Sigmoid colon (tissue), 7 donors: Measurements from ENCODE around the gene MRPL54. TPM values are rescaled to one million over a fixed set of nuclear protein-coding genes. Genes with fewer than 3 reads are reported as not detected.

Experiments used
- DNase-seq: peaks from one replicate; pipeline ENCODE4 v3.0.0-alpha.2; 2019
- H3K27ac ChIP-seq, 4 donors: fragments of 200-600 bp; sonication (generic); one replicate each; pipeline ENCODE4 v1.5.1; 2016 to 2019; ENCODE audit warnings: mild to moderate bottlenecking in 1 of 4
- H3K27me3 ChIP-seq, 3 donors: fragments of 200-600 bp; sonication (generic); one replicate each; pipeline ENCODE4 v1.5.1; 2019; ENCODE audit warnings: mild to moderate bottlenecking in 1 of 3
- H3K36me3 ChIP-seq, 4 donors: fragments of 200-600 bp; sonication (generic); one replicate each; pipeline ENCODE4 v1.5.1; 2016 to 2019
- H3K4me1 ChIP-seq, 4 donors: fragments of 200-600 bp; sonication (generic); one replicate each; pipeline ENCODE4 v1.5.1; 2017 to 2019
- H3K4me3 ChIP-seq, 4 donors: fragments of 200-600 bp; sonication (generic); one replicate each; pipeline ENCODE4 v1.5.1; 2017 to 2019; ENCODE audit warnings: mild to moderate bottlenecking in 2 of 4, moderate library complexity in 1 of 4
- H3K9me3 ChIP-seq, 4 donors: fragments of 200-600 bp in 3 of 4; sonication (generic) in 3 of 4; one replicate each; pipeline versions ENCODE4 v1.5.1 to v1.6.1; 2013 to 2019
- CTCF ChIP-seq, 4 experiments: fragments of 450-650 bp in 3 of 4; fragments of 200-600 bp in 1 of 4; IDR thresholded peaks; one replicate each; pipeline ENCODE4 v1.5.1; 2016 to 2019; ENCODE audit warnings: antibody characterized with exemption in 4 of 4, mild to moderate bottlenecking in 3 of 4, moderate library complexity in 2 of 4
- EP300 ChIP-seq, 4 donors: sonication (generic); formaldehyde crosslinking; IDR thresholded peaks; one replicate each; pipeline ENCODE4 v1.6.1; 2017; ENCODE audit warnings: antibody characterized with exemption in 4 of 4
- POLR2A ChIP-seq, 2 donors: fragments of 450-650 bp; IDR thresholded peaks; one replicate each; pipeline ENCODE4 v1.6.1; 2016; ENCODE audit warnings: antibody characterized with exemption in 2 of 2, mild to moderate bottlenecking in 2 of 2, moderate library complexity in 2 of 2
- POLR2AphosphoS5 ChIP-seq, 4 donors: sonication (generic); formaldehyde crosslinking; IDR thresholded peaks; one replicate each; pipeline ENCODE4 v1.6.1; 2017; ENCODE audit warnings: antibody characterized with exemption in 4 of 4
- WGBS, 2 donors: extraction: QIAGEN DNeasy Blood & Tissue Kit; methylation state at CpG; one replicate each; pipeline ENCODE4 v1.1.7; 2013; 5-methylcytosine and 5-hydroxymethylcytosine counted together
- intact Hi-C: fragments of 100-400 bp; cut with DNase I; formaldehyde crosslinking; loops from one replicate; pipeline ENCODE4 v1.15.1; 2023
- polyA plus RNA-seq, 3 donors: library from polyadenylated mRNA; stranded (reverse); fragments of 200-250 nt; gene quantifications; one replicate each; pipeline ENCODE4 v1.2.3, GENCODE V29; 2013
- total RNA-seq, 4 donors: library from RNA; depleted of rRNA; stranded (reverse); fragments of >200 nt; gene quantifications; one replicate each; pipeline ENCODE4 v1.1.0, GENCODE V29; 2016
- donor health status: healthy with polysubstance abuse.
- donor health status: Bipolar disorder and iron deficiency.
- donor health status: healthy.

MRPL54 gene
- total and polyA plus RNA-seq, 7 donors: 80.6 to 185 (median 105) TPM

- DNase-seq: no peak
- Histone ChIP-seq H3K4me3 (no peak overlapping the region), H3K27me3 (peaks cover 33 to 52% (median 39%) of the 10 kb centered on the region in 3 donors), H3K9me3 (peaks cover 0 to 3% (median 0%) of the 10 kb centered on the region in 4 donors), H3K36me3 (no peaks in the 10 kb centered on the region), H3K27ac (no peak overlapping the region), H3K4me1 (peaks cover 0 to 18% (median 17%) of the 10 kb centered on the region in 4 donors)
- TF ChIP-seq POLR2A (IDR thresholded peaks at IDR 0.05) (no peak), EP300 (IDR thresholded peaks at IDR 0.05) (no peak), POLR2AphosphoS5 (IDR thresholded peaks at IDR 0.05) (no peak), CTCF (IDR thresholded peaks at IDR 0.05) (no peak)
- WGBS, 2 donors: 58 to 74% methylated on average over 3 of the region's 3 CpGs
- intact Hi-C loops: no loop called here
These were observed 37.4 kb upstream of the MRPL54 start for GRCh38 chr19:3725121-3725520.

DNA sequence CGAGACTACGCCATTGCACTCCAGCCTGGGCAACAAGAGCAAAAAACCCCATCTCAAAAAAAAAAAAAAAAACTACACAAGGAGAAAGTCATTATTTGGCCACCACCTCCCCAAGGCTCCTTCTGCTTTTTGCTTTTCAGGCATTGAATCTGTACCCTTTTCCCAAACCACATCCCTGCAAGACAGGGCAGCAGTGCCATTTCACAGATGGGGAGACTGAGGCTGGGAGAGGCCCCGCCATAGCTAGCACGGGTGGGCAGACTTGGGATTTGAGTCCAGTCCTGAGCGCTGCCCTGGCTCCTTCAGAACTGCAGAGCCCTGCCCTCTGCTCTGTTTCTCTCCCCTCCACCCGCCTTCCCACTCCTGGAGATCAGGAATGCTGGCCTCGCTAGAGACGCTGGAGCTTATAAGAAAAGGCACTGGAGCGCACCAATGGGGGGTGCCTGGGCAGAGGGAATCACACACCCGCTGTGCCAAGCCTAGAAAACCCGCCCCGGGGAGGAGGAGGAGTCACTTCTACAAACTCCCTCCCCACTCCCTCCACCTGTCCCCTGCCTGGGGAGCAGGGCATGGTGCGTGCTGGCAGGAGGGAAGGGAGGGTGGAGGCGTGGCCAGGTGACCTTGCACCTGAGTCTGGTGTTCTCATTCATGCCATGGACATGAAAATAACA is 36.7 kb upstream of the MRPL54 start:
- TF ChIP-seq EP300 (IDR thresholded peaks at IDR 0.05) (no peak), POLR2AphosphoS5 (IDR thresholded peaks at IDR 0.05) (no peak), POLR2A (IDR thresholded peaks at IDR 0.05) (no peak), CTCF (IDR thresholded peaks at IDR 0.05) (no peak)
- no peaks in the 10 kb centered on the region for H3K36me3 ChIP-seq
- 16 to 29% methylated on average over 14 of the region's 14 CpGs for WGBS, 2 donors

GRCh38 chr19:3730457-3730958 is 32.0 kb upstream of the MRPL54 start:
- Histone ChIP-seq H3K27ac (no peak overlapping the region), H3K36me3 (no peaks in the 10 kb centered on the region), H3K9me3 (peaks cover 0 to 3% (median 0%) of the 10 kb centered on the region in 4 donors), H3K27me3 (peaks cover 0 to 7% (median 0%) of the 10 kb centered on the region in 3 donors), H3K4me1 (no peaks in the 10 kb centered on the region), H3K4me3 (no peak overlapping the region)
- TF ChIP-seq POLR2A (IDR thresholded peaks at IDR 0.05) (no peak), EP300 (IDR thresholded peaks at IDR 0.05) (no peak), CTCF (IDR thresholded peaks at IDR 0.05) (no peak), POLR2AphosphoS5 (IDR thresholded peaks at IDR 0.05) (no peak)
- WGBS, 2 donors: 93 to 96% methylated on average over 32 of the region's 32 CpGs
- no peak for DNase-seq
- intact Hi-C loops: no loop called here

More for the DNA sequence above, 36.7 kb upstream of the MRPL54 start:
- DNase-seq: no peak
- H3K4me3 ChIP-seq: no peak overlapping the region
- H3K4me1 ChIP-seq: peaks cover 0 to 18% (median 17%) of the 10 kb centered on the region in 4 donors
- peaks cover 27 to 46% (median 33%) of the 10 kb centered on the region in 3 donors for H3K27me3 ChIP-seq
- intact Hi-C loops: no loop called here
- no peak overlapping the region for H3K27ac ChIP-seq
- peaks cover 0 to 3% (median 0%) of the 10 kb centered on the region in 4 donors for H3K9me3 ChIP-seq

DNA sequence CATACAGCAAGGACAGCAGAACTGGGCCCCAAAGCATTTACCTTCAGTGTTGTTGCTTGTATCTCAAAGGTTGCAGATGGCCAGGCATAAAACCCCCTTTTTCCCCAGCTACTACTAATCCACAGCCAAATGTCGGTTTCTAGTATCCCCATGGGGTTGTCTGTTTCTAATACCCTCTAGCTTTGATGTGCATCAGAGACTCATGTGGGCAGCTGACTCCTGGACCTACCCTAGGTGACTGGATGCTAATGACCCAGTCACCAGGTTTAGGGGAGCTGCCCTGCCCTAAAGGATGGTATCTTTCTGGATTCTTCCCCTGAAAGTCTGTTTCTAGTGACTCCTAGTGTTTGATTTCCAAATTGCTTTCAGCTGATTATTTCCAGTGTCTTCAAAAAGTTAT is 30.4 kb upstream of the MRPL54 start:
- Histone ChIP-seq H3K27me3 (no peaks in the 10 kb centered on the region), H3K4me1 (no peaks in the 10 kb centered on the region), H3K36me3 (no peaks in the 10 kb centered on the region), H3K27ac (no peak overlapping the region), H3K4me3 (no peak overlapping the region), H3K9me3 (peaks cover 0 to 3% (median 0%) of the 10 kb centered on the region in 4 donors)
- WGBS, 2 donors: 86 to 98% methylated on average over 1 of the region's 1 CpG
- DNase-seq: no peak
- no peak for TF ChIP-seq POLR2AphosphoS5 (IDR thresholded peaks at IDR 0.05)
- no peak for TF ChIP-seq EP300 (IDR thresholded peaks at IDR 0.05)
- no peak for TF ChIP-seq CTCF (IDR thresholded peaks at IDR 0.05)
- no peak for TF ChIP-seq POLR2A (IDR thresholded peaks at IDR 0.05)
- intact Hi-C loops: no loop called here
